DLD1 (cell line): ENCODE data around the gene FUT7.

Experiments used
- in situ Hi-C: cut with HindIII; loops from 2 replicates; pipeline ENCODE4 v1.10.0; 2017; ENCODE audit warnings: low sequenced_read_pairs

FUT7 gene

GRCh38 chr9:137034709-137035506 is 3.0 kb upstream of the FUT7 start:
- in situ Hi-C loops = loop anchor here (25.0 kb wide), 1 partner anchor 223 kb away; the partner anchor contains the start of gene RABL6

- in situ Hi-C loops = loop anchor here (25.0 kb wide), 1 partner anchor 222 kb away; the partner anchor contains the start of gene RABL6
Measured at GRCh38 chr9:137034039-137034708, 2.3 kb upstream of the FUT7 start.

DNA sequence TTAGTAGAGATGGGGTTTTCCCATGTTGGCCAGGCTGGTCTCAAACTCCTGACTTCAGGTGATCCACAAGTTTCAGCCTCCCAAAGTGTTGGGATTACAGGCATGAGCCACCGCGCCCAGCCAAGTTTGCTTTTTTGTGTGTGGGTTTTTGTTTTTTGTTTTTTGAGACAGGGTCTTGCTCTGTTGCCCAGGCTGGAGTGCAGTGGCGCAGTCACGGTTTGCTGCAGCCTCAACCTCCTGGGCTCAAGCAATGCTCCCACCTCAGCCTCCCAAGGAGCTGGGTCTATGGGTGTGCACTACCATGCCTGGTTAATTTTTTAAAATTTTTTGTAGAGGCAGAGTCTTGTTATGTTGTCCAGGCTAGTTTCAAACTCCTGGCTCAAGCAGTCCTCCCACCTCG is 1.6 kb upstream of the FUT7 start:
- in situ Hi-C loops = loop anchor here (25.0 kb wide), 1 partner anchor 221 kb away; the partner anchor contains the start of gene RABL6

GRCh38 chr9:137032858-137033257 is 970 bp upstream of the FUT7 start:
- in situ Hi-C loops = loop anchor here (25.0 kb wide), 1 partner anchor 221 kb away; the partner anchor contains the start of gene RABL6

- in situ Hi-C loops = loop anchor here (25.0 kb wide), 1 partner anchor 219 kb away; the partner anchor contains the start of gene RABL6
Measured at GRCh38 chr9:137030538-137031527, 1.1 kb downstream of the FUT7 start.

DNA sequence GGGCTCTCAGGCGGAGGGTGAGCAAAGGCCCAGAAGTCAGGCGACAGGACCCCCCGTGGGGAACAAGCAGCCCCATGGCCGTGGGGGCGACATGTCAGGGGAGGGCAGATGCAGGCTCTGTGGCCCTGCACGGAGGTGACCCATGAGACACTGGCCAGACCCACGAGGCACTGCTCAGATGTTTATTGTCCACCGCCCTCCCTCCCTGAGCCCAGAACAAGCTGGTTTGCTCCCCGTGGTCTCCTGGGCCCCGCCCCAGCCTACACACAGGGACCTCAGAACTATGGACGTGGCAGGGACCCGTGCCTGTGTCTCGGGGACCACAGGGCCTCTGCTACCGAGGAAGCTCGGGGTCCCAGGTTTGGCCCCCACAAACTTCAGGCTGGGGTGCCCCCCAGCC is 1.9 kb downstream of the FUT7 start:
- in situ Hi-C loops = loop anchor here (25.0 kb wide), 1 partner anchor 218 kb away; the partner anchor contains the start of gene RABL6

DNA sequence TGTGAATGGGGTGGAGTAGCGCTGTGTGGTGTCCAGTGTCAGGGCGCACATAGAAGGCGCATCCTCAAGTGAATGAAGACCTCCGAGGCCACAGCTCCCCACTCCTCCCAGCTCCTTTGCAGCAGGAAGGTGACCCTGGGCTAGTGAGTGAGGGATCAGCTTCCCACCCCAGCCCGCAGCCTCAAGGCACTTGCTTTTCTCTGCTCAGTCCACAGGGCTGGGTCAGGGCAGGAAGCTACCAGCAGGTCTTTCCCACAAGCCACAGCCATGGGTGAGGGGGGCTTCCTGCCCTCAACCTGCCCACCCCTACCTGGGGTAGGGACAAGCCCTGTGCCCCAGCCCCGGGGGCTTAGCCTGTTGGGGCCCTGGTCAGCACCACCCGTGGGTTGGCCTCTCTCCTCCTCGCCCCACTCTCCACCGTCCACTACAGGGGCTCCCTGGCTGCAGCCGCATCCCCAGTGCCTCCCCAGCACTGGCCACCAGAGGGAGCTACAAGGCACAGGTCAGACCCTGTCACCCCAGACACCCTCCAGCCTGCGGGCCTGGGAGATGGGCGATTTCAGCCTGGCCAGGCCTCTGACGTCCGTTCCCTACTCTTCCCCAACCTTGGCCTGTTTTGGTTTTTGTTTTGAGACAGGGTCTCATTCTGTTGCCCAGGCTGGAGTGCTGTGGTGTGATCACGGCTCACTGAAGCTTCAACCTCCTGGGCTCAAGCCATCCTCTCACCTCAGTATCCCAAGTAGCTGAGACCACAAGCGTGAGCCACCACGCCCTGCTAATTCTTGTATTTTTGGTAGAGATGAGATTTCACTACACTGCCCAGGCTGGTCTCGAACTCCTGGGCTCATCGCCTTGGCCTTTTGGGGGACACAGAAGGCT is 2.6 kb downstream of the FUT7 start:
- in situ Hi-C loops = loop anchor here (25.0 kb wide), 1 partner anchor 217 kb away; the partner anchor contains the start of gene RABL6

DNA sequence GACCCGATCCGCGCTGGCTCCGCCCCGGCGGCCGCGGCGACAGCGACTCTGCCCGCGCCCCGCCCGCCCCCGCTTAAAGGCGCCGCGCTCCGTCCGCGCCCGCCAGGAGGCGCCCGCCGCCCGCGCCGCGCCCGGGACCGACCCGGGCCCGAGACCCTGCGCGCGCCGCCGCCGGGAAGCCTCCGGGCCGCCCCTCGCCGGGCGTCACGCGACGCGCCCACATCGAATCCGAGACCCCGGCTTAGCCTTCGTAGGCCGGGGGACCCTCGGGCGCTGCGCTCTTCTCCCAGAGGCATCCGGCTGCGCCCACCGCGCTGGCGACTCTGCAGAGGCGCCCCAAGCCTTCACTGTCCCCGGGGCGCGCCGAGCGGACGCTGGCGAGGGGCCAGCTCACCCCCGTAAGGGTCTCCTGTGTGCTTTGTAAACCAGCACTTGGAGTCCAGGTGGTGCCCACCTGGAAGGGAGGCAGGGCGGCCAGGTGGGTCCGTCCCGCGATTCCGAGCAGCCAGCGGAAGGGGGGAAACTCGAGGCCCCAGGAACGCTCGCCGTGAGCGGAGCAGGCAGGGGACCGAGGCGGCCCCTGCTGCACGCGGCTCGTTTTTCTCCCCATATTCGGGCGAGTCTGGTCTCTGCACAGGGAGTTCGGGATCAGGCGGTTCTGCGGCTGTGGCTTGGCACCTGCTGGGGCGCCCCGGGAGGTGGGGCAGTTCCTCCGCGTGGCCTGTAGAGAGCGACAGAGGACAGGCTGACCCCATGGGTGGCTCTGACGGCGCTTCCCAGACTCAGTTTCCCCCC is 3.4 kb downstream of the FUT7 start:
- in situ Hi-C loops = loop anchor here (25.0 kb wide), 1 partner anchor 216 kb away; the partner anchor contains the start of gene RABL6

DNA sequence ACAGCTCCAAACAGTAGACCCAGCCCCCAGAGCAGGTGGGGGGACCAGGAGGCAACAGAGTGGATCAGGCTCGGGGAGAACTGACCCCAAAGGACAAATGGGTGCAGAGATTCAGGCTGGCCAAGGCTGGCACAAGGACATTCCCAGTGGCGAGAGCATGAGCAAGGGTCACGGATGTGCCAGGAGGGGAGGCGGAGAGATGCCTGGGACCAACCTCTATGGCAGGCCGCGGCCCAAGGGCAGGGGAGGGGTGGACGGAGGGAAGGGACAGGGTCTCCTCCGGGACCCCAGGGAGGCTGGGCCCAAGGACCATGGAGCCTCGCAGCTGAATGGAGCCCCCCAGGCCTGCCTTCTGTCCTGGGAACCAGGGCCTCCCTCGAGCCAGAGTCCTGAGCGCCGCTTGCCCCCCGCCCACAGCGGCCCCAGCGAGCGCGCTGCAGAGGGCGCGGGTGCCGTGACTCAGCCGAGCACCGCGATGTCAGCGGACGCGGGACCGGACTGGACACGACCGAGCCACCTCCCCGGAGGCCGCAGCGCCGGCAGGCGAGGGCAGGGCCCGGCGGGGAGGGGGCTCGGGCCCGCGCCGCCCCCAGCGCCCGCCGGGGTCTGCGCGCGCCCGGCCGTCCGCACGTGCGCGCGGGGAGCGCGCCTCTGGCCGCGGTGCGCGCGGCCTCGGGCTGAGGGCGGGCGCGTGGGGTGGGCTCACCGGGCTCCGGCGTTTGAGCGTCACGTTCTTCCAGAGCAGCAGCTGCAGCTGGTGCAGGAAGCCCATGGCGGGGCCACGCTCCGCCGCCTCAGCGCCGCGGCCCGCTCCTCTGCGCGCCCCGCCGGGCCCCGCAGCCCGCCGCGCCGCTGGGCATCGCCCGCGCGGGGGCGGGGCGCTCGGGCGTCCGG is 4.3 kb downstream of the FUT7 start, which contains the start of gene ABCA2:
Gene ABCA2 (minus strand): TSS at position 869 of the 894 bp plus-strand sequence. CDS start 97 bp downstream, at position 772.
- in situ Hi-C loops = loop anchor here (25.0 kb wide), 1 partner anchor 215 kb away; the partner anchor contains the start of gene RABL6

GRCh38 chr9:137026828-137027227 is 5.1 kb downstream of the FUT7 start:
- in situ Hi-C loops = loop anchor here (25.0 kb wide), 1 partner anchor 215 kb away; the partner anchor contains the start of gene RABL6

DNA sequence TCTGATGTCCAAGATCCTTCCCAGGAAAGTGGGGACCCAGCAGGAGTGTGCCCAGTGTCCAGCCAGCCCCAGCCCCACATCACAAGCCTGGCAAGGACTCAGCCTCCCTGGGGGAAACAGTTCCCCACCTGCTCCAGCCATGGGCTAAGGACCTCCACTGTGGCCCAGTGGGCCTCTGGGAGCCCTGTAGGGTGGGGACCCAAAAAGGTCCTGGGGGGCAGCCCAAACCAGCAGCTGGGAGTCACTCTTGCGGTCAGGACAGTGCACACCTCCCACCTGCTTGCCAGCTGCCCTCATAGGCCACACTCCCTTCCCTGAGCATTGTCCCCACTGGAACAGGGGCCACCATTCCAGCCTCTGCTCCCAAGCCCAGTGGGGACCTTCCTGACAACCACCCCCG is 5.5 kb downstream of the FUT7 start:
- in situ Hi-C loops = loop anchor here (25.0 kb wide), 1 partner anchor 214 kb away; the partner anchor contains the start of gene RABL6

- in situ Hi-C loops = loop anchor here (25.0 kb wide), 1 partner anchor 213 kb away; the partner anchor contains the start of gene RABL6
Measured at GRCh38 chr9:137025517-137025966, 6.3 kb downstream of the FUT7 start.

DNA sequence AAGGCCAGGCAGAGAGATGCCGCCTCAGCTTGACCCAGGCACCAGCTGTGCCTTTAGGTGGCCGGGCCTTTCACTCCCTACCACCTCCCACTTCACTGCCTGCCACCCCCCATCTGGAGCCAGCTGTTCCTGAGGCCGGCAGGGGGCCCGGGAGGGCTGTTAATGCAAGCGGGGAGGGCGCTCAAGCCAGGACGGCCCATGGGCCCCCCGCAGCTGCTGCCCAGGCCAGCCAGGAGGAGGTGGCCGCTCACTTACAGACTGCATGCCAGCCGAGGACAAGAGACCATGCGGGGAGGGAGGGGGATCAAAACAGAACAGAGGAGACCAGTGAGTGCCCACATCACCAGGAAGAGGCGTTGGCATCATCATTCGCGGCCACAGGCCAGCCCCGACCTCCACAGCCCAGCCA is 8.3 kb downstream of the FUT7 start:
- in situ Hi-C loops = no loop called here

DNA sequence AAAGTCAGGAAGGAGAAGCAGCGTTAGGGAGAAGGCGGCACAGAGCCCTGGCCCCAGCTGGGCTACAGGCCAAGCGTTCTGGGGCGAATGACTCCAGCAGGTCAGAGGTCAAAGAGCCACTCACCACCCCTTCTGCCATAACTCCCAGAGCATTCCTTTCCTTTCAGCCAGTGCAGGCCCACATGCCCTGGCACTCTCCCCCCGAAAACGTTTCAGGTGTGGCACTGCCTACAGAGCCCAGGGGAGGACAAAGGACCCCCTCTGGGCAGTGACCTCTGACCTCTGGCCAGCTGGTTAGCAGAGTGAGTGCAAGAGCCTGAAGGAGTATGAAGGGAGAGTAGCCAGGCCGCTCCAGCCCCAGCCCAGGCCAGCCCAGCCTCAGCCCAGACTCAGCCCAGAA is 8.7 kb downstream of the FUT7 start:
- in situ Hi-C loops = no loop called here

- in situ Hi-C loops = no loop called here
Measured at GRCh38 chr9:137022662-137023008, 9.3 kb downstream of the FUT7 start.

GRCh38 chr9:137021979-137022661 is 9.8 kb downstream of the FUT7 start:
- in situ Hi-C loops = no loop called here

DNA sequence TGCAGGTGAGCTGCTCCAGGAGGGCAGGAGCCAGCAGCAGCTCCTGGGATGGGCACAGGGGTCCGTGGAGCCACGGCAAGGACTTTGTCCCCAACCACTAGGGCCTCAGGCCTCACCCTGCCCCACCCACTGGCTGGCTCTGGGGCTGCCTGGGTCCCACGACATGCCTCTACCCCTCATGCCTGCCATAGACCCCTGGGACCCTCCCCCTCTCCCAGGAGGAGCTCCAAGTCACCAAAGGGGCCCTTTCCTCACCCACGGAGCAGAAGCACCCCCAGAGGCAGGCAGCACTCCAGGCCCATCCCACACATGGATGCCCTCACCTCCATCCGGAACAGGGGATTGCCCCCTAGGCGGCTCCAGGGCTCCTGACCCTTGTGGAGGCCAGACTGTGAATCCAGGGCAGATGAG is 10.3 kb downstream of the FUT7 start:
- in situ Hi-C loops = no loop called here
